NB4 (cell line): ENCODE measurements around the gene BTBD2.

Experiments used
- DNase-seq: peaks from one replicate; pipeline ENCODE4 v3.0.0; 2010; ENCODE audit warnings: low read depth
- H3K4me3 ChIP-seq: one replicate; pipeline ENCODE4 v1.5.1; 2011; ENCODE audit warnings: mild to moderate bottlenecking, low read depth, low read length, moderate library complexity
- CTCF ChIP-seq: IDR thresholded peaks from one replicate; pipeline ENCODE4 v1.5.1; 2012; ENCODE audit warnings: low read depth, low read length
- MAX ChIP-seq: IDR thresholded peaks from 2 replicates; pipeline ENCODE4 v1.6.1; 2011; ENCODE audit warnings: low read depth, low read length
- MYC ChIP-seq: IDR thresholded peaks from 2 replicates; pipeline ENCODE4 v1.6.1; 2011; ENCODE audit warnings: low read depth, low read length
- POLR2A ChIP-seq: IDR thresholded peaks from 2 replicates; pipeline ENCODE4 v1.6.1; 2011; ENCODE audit warnings: mild to moderate bottlenecking; ENCODE audit not compliant: insufficient read length; ENCODE audit errors: extremely low read depth

BTBD2 gene

GRCh38 chr19:1936916-1937610 lies 78.5 kb downstream of the BTBD2 start:
- no peak overlapping the region for H3K4me3 ChIP-seq
- TF ChIP-seq POLR2A (no peak), CTCF (no peak), MAX (no peak), MYC (no peak)
- DNase-seq = no peak

- H3K4me3 ChIP-seq = no peak overlapping the region
- DNase-seq = no peak
- no peak for TF ChIP-seq POLR2A
- no peak for TF ChIP-seq MAX
- no peak for TF ChIP-seq CTCF
- no peak for TF ChIP-seq MYC
Measured at GRCh38 chr19:1936430-1936829, 79.1 kb downstream of the BTBD2 start.

- peak; percentile 58 for DNase-seq
- no peak overlapping the region for H3K4me3 ChIP-seq
- TF ChIP-seq POLR2A = no peak
- TF ChIP-seq CTCF = no peak
- TF ChIP-seq MAX = no peak
- no peak for TF ChIP-seq MYC
Measured at GRCh38 chr19:1935484-1936208, 79.9 kb downstream of the BTBD2 start.
